H1 (cell line): ENCODE results near the gene NPHP4. TPM values are rescaled to one million over a fixed set of nuclear protein-coding genes. Genes with fewer than 3 reads are reported as not detected.

Source experiments
- CTCF ChIA-PET: fragments of 300-600 bp; sonication (Branson Sonifier 250); formaldehyde crosslinking; loops from one replicate; lab custom pipeline; 2021; ENCODE audit not compliant: partially characterized antibody; lab: Charles Lee
- POLR2A ChIA-PET: fragments of 300-600 bp; sonication (Branson Sonifier 250); formaldehyde crosslinking; loops from one replicate; lab custom pipeline; 2021; ENCODE audit warnings: inconsistent platforms; ENCODE audit not compliant: partially characterized antibody; lab: Charles Lee
- DNase-seq, 2 experiments: peaks; one replicate each; pipeline versions ENCODE4 v3.0.0 to v3.0.0-alpha.2; 2010 to 2022; ENCODE audit warnings: low spot score in 2 of 2, low read depth in 1 of 2, mixed read lengths in 1 of 2
- FAIRE-seq: peaks from 2 replicates; lab custom pipeline; 2011; peaks lifted over from hg19 to GRCh38; lab: Jason Lieb, UNC
- H2AFZ ChIP-seq: 2 replicates; pipeline ENCODE4 v1.8.1; 2012; ENCODE audit warnings: low read length, inconsistent platforms
- H2AK5ac ChIP-seq: 2 replicates; pipeline ENCODE4 v1.6.1; 2013; ENCODE audit warnings: low read depth, low read length
- H2BK120ac ChIP-seq: replicated peaks from 2 replicates; pipeline ENCODE3; 2013; ENCODE audit warnings: low read depth, low read length, inconsistent platforms
- H2BK12ac ChIP-seq: 2 replicates; pipeline ENCODE4 v1.6.1; 2013; ENCODE audit warnings: low read depth, low read length
- H2BK15ac ChIP-seq: 2 replicates; pipeline ENCODE4 v1.6.1; 2013; ENCODE audit warnings: low read length
- H2BK20ac ChIP-seq: 2 replicates; pipeline ENCODE4 v1.6.1; 2013; ENCODE audit warnings: low read length
- H2BK5ac ChIP-seq: 2 replicates; pipeline ENCODE4 v1.6.1; 2013; ENCODE audit warnings: low read depth, low read length
- H3K14ac ChIP-seq: 2 replicates; pipeline ENCODE4 v1.6.1; 2013; ENCODE audit warnings: inconsistent platforms; ENCODE audit not compliant: insufficient read length
- H3K18ac ChIP-seq: 2 replicates; pipeline ENCODE4 v1.6.1; 2013; ENCODE audit warnings: low read length; ENCODE audit errors: extremely low read depth
- H3K23ac ChIP-seq: 2 replicates; pipeline ENCODE4 v1.6.1; 2013; ENCODE audit warnings: inconsistent platforms; ENCODE audit not compliant: insufficient read length
- H3K23me2 ChIP-seq: 2 replicates; pipeline ENCODE4 v1.6.1; 2013; ENCODE audit warnings: low read depth, low read length
- H3K27ac ChIP-seq: 2 replicates; pipeline ENCODE4 v1.6.1; 2011; ENCODE audit warnings: low read depth, low read length, inconsistent platforms
- H3K27me3 ChIP-seq, 4 experiments: replicated peaks in 1 of 4; 1 replicate in 1 of 4; 2 replicates in 3 of 4; pipeline versions ENCODE4 v1.6.1 to v1.8.1; 2011 to 2013; ENCODE audit warnings: low read length in 3 of 4, mild to moderate bottlenecking in 3 of 4, inconsistent platforms in 2 of 4, mixed read lengths in 2 of 4, moderate library complexity in 1 of 4; ENCODE audit not compliant: control insufficient read depth in 3 of 4, insufficient read depth in 3 of 4; ENCODE audit errors: extremely low read depth in 1 of 4
- H3K36me3 ChIP-seq, 4 experiments: 2 replicates each; pipeline versions ENCODE4 v1.6.1 to v1.8.1; 2011 to 2013; ENCODE audit warnings: mild to moderate bottlenecking in 4 of 4, low read length in 3 of 4, moderate library complexity in 2 of 4, control low read depth in 1 of 4, inconsistent platforms in 1 of 4; ENCODE audit not compliant: insufficient read depth in 4 of 4, control insufficient read depth in 2 of 4
- H3K4ac ChIP-seq: replicated peaks from 2 replicates; pipeline ENCODE3; 2013; ENCODE audit warnings: low read length, low read depth, mixed read lengths, inconsistent platforms; ENCODE audit not compliant: insufficient read length
- H3K4me1 ChIP-seq, 4 experiments: replicated peaks in 1 of 4; 1 replicate in 1 of 4; 2 replicates in 3 of 4; pipeline versions ENCODE4 v1.6.1 to v1.8.1; 2011 to 2013; ENCODE audit warnings: low read length in 3 of 4, inconsistent platforms in 2 of 4, mixed read lengths in 1 of 4; ENCODE audit not compliant: insufficient read depth in 4 of 4, control insufficient read depth in 3 of 4
- H3K4me2 ChIP-seq, 2 experiments: 2 replicates each; pipeline versions ENCODE4 v1.6.1 to v1.8.1; 2011 to 2013; ENCODE audit warnings: low read depth in 2 of 2, low read length in 2 of 2, control low read depth in 1 of 2, inconsistent platforms in 1 of 2, mild to moderate bottlenecking in 1 of 2; ENCODE audit not compliant: insufficient read depth in 1 of 2
- H3K4me3 ChIP-seq, 4 experiments: fragments of 200-600, 300-600 bp in 1 of 4; sonication (generic), shearing (Covaris generic), sonication (Bioruptor Twin) in 1 of 4; 2 replicates each; pipeline versions ENCODE4 v1.5.1 to v1.8.1; 2011 to 2016; ENCODE audit warnings: low read length in 4 of 4, low read depth in 3 of 4, control low read depth in 2 of 4, inconsistent platforms in 2 of 4, mild to moderate bottlenecking in 2 of 4, mixed read lengths in 1 of 4, moderate library complexity in 1 of 4; ENCODE audit not compliant: insufficient read depth in 2 of 4; ENCODE audit errors: extremely low read depth in 1 of 4
- H3K56ac ChIP-seq: replicated peaks from 2 replicates; pipeline ENCODE3; 2013; ENCODE audit warnings: low read depth, mild to moderate bottlenecking, mixed read lengths, low read length, inconsistent platforms; ENCODE audit not compliant: insufficient read length
- H3K79me1 ChIP-seq: 2 replicates; pipeline ENCODE4 v1.6.1; 2013; ENCODE audit warnings: low read depth, low read length, control low read depth
- H3K79me2 ChIP-seq, 2 experiments: 2 replicates each; pipeline versions ENCODE4 v1.6.1 to v1.8.1; 2012 to 2013; ENCODE audit warnings: low read length in 2 of 2, mild to moderate bottlenecking in 2 of 2, inconsistent platforms in 1 of 2; ENCODE audit not compliant: insufficient read depth in 2 of 2, control insufficient read depth in 1 of 2
- H3K9ac ChIP-seq, 4 experiments: replicated peaks in 1 of 4; 1 replicate in 1 of 4; 2 replicates in 3 of 4; pipeline versions ENCODE4 v1.6.1 to v1.8.1; 2011 to 2013; ENCODE audit warnings: low read depth in 3 of 4, low read length in 3 of 4, control low read depth in 2 of 4, mild to moderate bottlenecking in 2 of 4, moderate library complexity in 2 of 4, inconsistent platforms in 1 of 4; ENCODE audit errors: extremely low read depth in 1 of 4
- H3K9me3 ChIP-seq, 2 experiments: 2 replicates each; pipeline versions ENCODE4 v1.6.1 to v1.8.1; 2012 to 2013; ENCODE audit warnings: mild to moderate bottlenecking in 2 of 2, moderate library complexity in 2 of 2, control low read depth in 1 of 2, inconsistent platforms in 1 of 2, low read depth in 1 of 2, low read length in 1 of 2, mixed read lengths in 1 of 2; ENCODE audit not compliant: insufficient read depth in 2 of 2
- H4K20me1 ChIP-seq, 2 experiments: replicated peaks in 1 of 2; 2 replicates each; pipeline versions ENCODE3 to v1.8.1; 2011 to 2013; ENCODE audit warnings: inconsistent platforms in 2 of 2, low read length in 2 of 2, mild to moderate bottlenecking in 1 of 2; ENCODE audit not compliant: insufficient read depth in 2 of 2, control insufficient read depth in 1 of 2
- H4K5ac ChIP-seq: 2 replicates; pipeline ENCODE4 v1.6.1; 2013; ENCODE audit warnings: low read length, low read depth, mixed read lengths, inconsistent platforms; ENCODE audit not compliant: insufficient read length
- H4K8ac ChIP-seq: 2 replicates; pipeline ENCODE4 v1.8.0; 2013; ENCODE audit warnings: mild to moderate bottlenecking, moderate library complexity, low read length, inconsistent platforms; ENCODE audit not compliant: insufficient read depth; ENCODE audit errors: extremely low read depth
- H4K91ac ChIP-seq: replicated peaks from 2 replicates; pipeline ENCODE3; 2013; ENCODE audit warnings: low read length, mixed read lengths, inconsistent platforms; ENCODE audit not compliant: insufficient read length
- BACH1 ChIP-seq: IDR thresholded peaks from 2 replicates; pipeline ENCODE4 v1.6.1; 2012; ENCODE audit warnings: low read length, improper control_type of control experiment
- BRCA1 ChIP-seq: IDR thresholded peaks from 2 replicates; pipeline ENCODE4 v1.6.1; 2012; ENCODE audit warnings: low read depth, low read length, improper control_type of control experiment
- CTCF ChIP-seq, 3 experiments: IDR thresholded peaks; 1 replicate in 2 of 3; 2 replicates in 1 of 3; pipeline versions ENCODE4 v1.5.1 to v1.6.1; 2011; ENCODE audit warnings: low read length in 3 of 3, mild to moderate bottlenecking in 3 of 3, inconsistent platforms in 2 of 3, low read depth in 1 of 3, moderate library complexity in 1 of 3; ENCODE audit not compliant: insufficient read depth in 1 of 3; ENCODE audit errors: control extremely low read depth in 1 of 3
- GABPA ChIP-seq: IDR thresholded peaks from 2 replicates; pipeline ENCODE4 v1.6.1; 2011; ENCODE audit warnings: mild to moderate bottlenecking, low read length, moderate library complexity, borderline replicate concordance; ENCODE audit not compliant: insufficient read depth
- KDM4A ChIP-seq: IDR thresholded peaks from one replicate; pipeline ENCODE4 v1.7.1; 2012; ENCODE audit warnings: low read depth, mild to moderate bottlenecking, moderate library complexity, low read length, inconsistent platforms; ENCODE audit not compliant: severe bottlenecking
- PHF8 ChIP-seq: fragments of 200-600 bp; sonication (generic); conservative IDR thresholded peaks from 2 replicates; pipeline ENCODE4 v1.7.1; 2012; ENCODE audit warnings: low read depth, mild to moderate bottlenecking, inconsistent platforms, low read length, moderate library complexity
- POLR2A ChIP-seq, 2 experiments: IDR thresholded peaks; 1 replicate in 1 of 2; 2 replicates in 1 of 2; pipeline ENCODE4 v1.6.1; 2011; ENCODE audit warnings: low read depth in 2 of 2, low read length in 2 of 2, mild to moderate bottlenecking in 2 of 2; ENCODE audit errors: control extremely low read depth in 1 of 2
- SIX5 ChIP-seq: IDR thresholded peaks from 2 replicates; pipeline ENCODE4 v1.6.1; 2011; ENCODE audit warnings: mild to moderate bottlenecking, low read depth, low read length
- SP2 ChIP-seq: IDR thresholded peaks from 2 replicates; pipeline ENCODE4 v1.6.1; 2012; ENCODE audit warnings: mild to moderate bottlenecking, low read length, inconsistent platforms
- SRF ChIP-seq: IDR thresholded peaks from 2 replicates; pipeline ENCODE4 v1.6.1; 2011; ENCODE audit warnings: mild to moderate bottlenecking, low read depth, low read length, moderate library complexity
- TBP ChIP-seq: IDR thresholded peaks from 2 replicates; pipeline ENCODE4 v1.6.1; 2011; ENCODE audit warnings: low read depth, low read length, improper control_type of control experiment
- TEAD4 ChIP-seq: IDR thresholded peaks from 2 replicates; pipeline ENCODE4 v1.6.1; 2012; ENCODE audit warnings: low read depth, low read length, inconsistent platforms, mixed read lengths
- ZNF274 ChIP-seq: IDR thresholded peaks from 2 replicates; pipeline ENCODE4 v1.7.0; 2012; ENCODE audit warnings: low read length, borderline replicate concordance; ENCODE audit errors: extremely low read depth
- WGBS, 2 experiments: shearing (Covaris generic) in 1 of 2; methylation state at CpG; one replicate each; pipeline versions ENCODE4 v1.1.6 to v1.1.7; 2013 to 2015; ENCODE audit warnings: low lambda C conversion rate in 2 of 2, mixed read lengths in 2 of 2, inconsistent platforms in 1 of 2, low coverage in 1 of 2, missing lambda C conversion rate in 1 of 2; ENCODE audit not compliant: insufficient replicate concordance in 2 of 2, insufficient coverage in 1 of 2, insufficient read length in 1 of 2; ENCODE audit errors: extremely low coverage in 1 of 2, missing lambda C conversion rate in 1 of 2; 5-methylcytosine and 5-hydroxymethylcytosine counted together
- polyA plus RNA-seq, 7 experiments: library from polyadenylated mRNA; depleted of rRNA in 3 of 7; stranded (reverse) in 5 of 7; unstranded in 2 of 7; fragments of >200 nt in 5 of 7; fragments of 200-250 nt in 2 of 7; gene quantifications; 1 replicate in 5 of 7; 2 replicates in 1 of 7; 4 replicates in 1 of 7; pipeline versions ENCODE4 v1.2.1 to v1.2.3, GENCODE V29; 2011 to 2013; ENCODE audit warnings: missing spikeins in 2 of 7, mixed read lengths in 2 of 7
- total RNA-seq: library from RNA; stranded (reverse); fragmentation: NEBNext Ultra II Directional; extraction: Animal tissue kit (Norgen Biotek cat#: 25700); gene quantifications from 2 replicates; pipeline ENCODE4 v1.2.1, GENCODE V29; 2021

The NPHP4 gene
- total and polyA plus RNA-seq, 2 of the 8 experiments (the other 6 are each of a cell fraction or from before 2014, with no cell fraction given), result 5.8 to 14.0 TPM

GRCh38 chr1:5998906-5999301, 6.7 kb upstream of the NPHP4 start:
- Histone ChIP-seq H3K79me2 (no peaks in the 10 kb centered on the region), H3K9me3 (no peaks in the 10 kb centered on the region), H2BK120ac (no peak overlapping the region), H3K36me3 (no peaks in the 10 kb centered on the region), H3K79me1 (no peaks in the 10 kb centered on the region; the same call in 1 of the 2 replicates), H3K4me1 (peaks cover 0 to 13% (median 9%) of the 10 kb centered on the region in 4 experiments; a peak in 6 of 7 replicates), H2BK12ac (no peak overlapping the region), H2BK15ac (no peak overlapping the region), H3K23me2 (0 out of 2 replicates have a peak, but pooled peaks cover under 1% of the 10 kb centered on the region), H3K56ac (no peak overlapping the region), H3K4ac (no peak overlapping the region), H3K27ac (no peak overlapping the region), H2AFZ (no peak overlapping the region), H2BK5ac (no peak overlapping the region), H3K27me3 (peaks cover 0 to 25% (median 15%) of the 10 kb centered on the region in 4 experiments; a peak in 5 of 7 replicates), H3K4me3 (no peak overlapping the region), H3K14ac (no peak overlapping the region), H2BK20ac (no peak overlapping the region), H4K8ac (peak overlapping the region; percentile 53; the same call in 1 of the 2 replicates), H4K20me1 (peaks cover 5 to 6% of the 10 kb centered on the region in 2 experiments), H3K4me2 (no peak overlapping the region), H4K5ac (no peak overlapping the region), H2AK5ac (no peak overlapping the region), H3K9ac (no peak overlapping the region), H4K91ac (no peak overlapping the region), H3K23ac (no peak overlapping the region), H3K18ac (no peak overlapping the region)
- DNase-seq, result no peak
- ChIA-PET CTCF (interaction anchor here (0.6 to 1.5 kb wide), 3 partner anchors 14 to 37 kb away, joined by 5 read pairs; no protein-coding TSS in a partner anchor), POLR2A (no interaction called here)
- WGBS, 2 experiments, result 93% methylated on average over 19 of the region's 19 CpGs; no CpG with 5 or more reads in 1 of the 2 experiments
- FAIRE-seq, result no peak
- no peak for TF ChIP-seq SRF
- TF ChIP-seq TBP, result no peak
- TF ChIP-seq ZNF274, result no peak
- no peak for TF ChIP-seq KDM4A
- TF ChIP-seq BRCA1, result no peak
- no peak for TF ChIP-seq BACH1
- TF ChIP-seq TEAD4, result no peak
- TF ChIP-seq CTCF (IDR thresholded peaks at IDR 0.05; ENCODE audit: control extremely low read depth in 1 of 3, insufficient read depth in 1 of 3, low read depth in 1 of 3, low read length in 3 of 3), result no peak
- TF ChIP-seq GABPA, result no peak
- TF ChIP-seq SIX5, result no peak
- no peak for TF ChIP-seq SP2
- TF ChIP-seq POLR2A (IDR thresholded peaks at IDR 0.05; ENCODE audit: control extremely low read depth in 1 of 2, low read depth in 2 of 2, low read length in 2 of 2), result no peak
- no peak for TF ChIP-seq PHF8
